Hepatocyte (in vitro differentiated cells): ENCODE data around the gene CCDC102A.

Experiments
- EZH2 ChIP-seq: fragments of 200-600 bp; sonication (generic); IDR thresholded peaks from 2 replicates; pipeline ENCODE4 v1.6.1; 2016; ENCODE audit warnings: antibody characterized with exemption, mild to moderate bottlenecking, borderline replicate concordance
- TF ChIP-seq, protein P1 (sequence below): fragments of 200-600 bp; sonication (generic); IDR thresholded peaks from 2 replicates; pipeline ENCODE4 v1.5.1; 2016; ENCODE audit warnings: antibody characterized with exemption, mild to moderate bottlenecking; ENCODE audit not compliant: poor library complexity

DNA sequence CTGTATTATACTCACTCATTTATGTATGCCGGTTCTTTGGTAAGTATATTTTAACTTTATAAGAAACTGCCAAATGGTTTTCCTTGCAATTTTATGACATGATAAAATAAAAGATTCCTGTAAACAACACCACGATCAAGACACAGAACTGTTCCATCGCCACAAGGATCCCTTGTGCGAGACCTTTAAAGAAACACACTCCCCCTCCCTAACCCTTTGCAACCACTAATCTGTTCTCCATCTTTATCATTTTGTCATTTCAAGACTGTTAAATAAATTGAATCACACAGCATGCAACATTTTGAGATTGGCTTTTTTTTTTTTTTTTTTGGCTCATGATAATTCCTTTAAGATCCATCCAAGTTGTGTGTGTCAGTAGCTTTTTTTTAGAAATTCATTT is 12.0 kb upstream of the CCDC102A start:
- TF ChIP-seq, protein P1, sequence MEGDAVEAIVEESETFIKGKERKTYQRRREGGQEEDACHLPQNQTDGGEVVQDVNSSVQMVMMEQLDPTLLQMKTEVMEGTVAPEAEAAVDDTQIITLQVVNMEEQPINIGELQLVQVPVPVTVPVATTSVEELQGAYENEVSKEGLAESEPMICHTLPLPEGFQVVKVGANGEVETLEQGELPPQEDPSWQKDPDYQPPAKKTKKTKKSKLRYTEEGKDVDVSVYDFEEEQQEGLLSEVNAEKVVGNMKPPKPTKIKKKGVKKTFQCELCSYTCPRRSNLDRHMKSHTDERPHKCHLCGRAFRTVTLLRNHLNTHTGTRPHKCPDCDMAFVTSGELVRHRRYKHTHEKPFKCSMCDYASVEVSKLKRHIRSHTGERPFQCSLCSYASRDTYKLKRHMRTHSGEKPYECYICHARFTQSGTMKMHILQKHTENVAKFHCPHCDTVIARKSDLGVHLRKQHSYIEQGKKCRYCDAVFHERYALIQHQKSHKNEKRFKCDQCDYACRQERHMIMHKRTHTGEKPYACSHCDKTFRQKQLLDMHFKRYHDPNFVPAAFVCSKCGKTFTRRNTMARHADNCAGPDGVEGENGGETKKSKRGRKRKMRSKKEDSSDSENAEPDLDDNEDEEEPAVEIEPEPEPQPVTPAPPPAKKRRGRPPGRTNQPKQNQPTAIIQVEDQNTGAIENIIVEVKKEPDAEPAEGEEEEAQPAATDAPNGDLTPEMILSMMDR: no peak
- TF ChIP-seq EZH2: no peak
